HG03103 (cell line): ENCODE data around the gene GNLY.
"Not testable (repeated sequence)": the region's sequence is repeated elsewhere in the genome, so short reads cannot be mapped to it uniquely, and the experiment has no call there.

Experiments
- ATAC-seq: cut with Tn5 transposase; IDR thresholded peaks from one replicate; pipeline ENCODE4 v1.9.1; 2021; ENCODE audit warnings: low read depth; ENCODE audit not compliant: unreplicated experiment

GNLY gene

GRCh38 chr2:85663594-85664565 is 30.3 kb upstream of the GNLY start:
- ATAC-seq: no peak

- no peak for ATAC-seq
These were observed 28.8 kb upstream of the GNLY start for GRCh38 chr2:85665264-85665937.

GRCh38 chr2:85666016-85666415 is 28.1 kb upstream of the GNLY start:
- no peak for ATAC-seq

- ATAC-seq: no peak
These were observed 27.5 kb upstream of the GNLY start for GRCh38 chr2:85666435-85667316.

GRCh38 chr2:85667561-85668008 is 26.6 kb upstream of the GNLY start:
- ATAC-seq: no peak

- no peak for ATAC-seq
These were observed 25.9 kb upstream of the GNLY start, which contains the start of gene SFTPB for GRCh38 chr2:85668009-85668856. SFTPB (minus strand) TSS chr2:85668199; CDS start chr2:85668183, 16 bp downstream.

- ATAC-seq: no peak
These were observed 25.4 kb upstream of the GNLY start for GRCh38 chr2:85668857-85669142.

- ATAC-seq: no peak
These were observed 24.6 kb upstream of the GNLY start for GRCh38 chr2:85669549-85669948.

- ATAC-seq: not testable (repeated sequence)
These were observed 23.7 kb upstream of the GNLY start for GRCh38 chr2:85670416-85670815.

GRCh38 chr2:85672456-85672855 is 21.7 kb upstream of the GNLY start:
- ATAC-seq: no peak

- ATAC-seq: no peak
These were observed 20.3 kb upstream of the GNLY start for GRCh38 chr2:85673716-85674375.

GRCh38 chr2:85674417-85674816 is 19.7 kb upstream of the GNLY start:
- no peak for ATAC-seq

- ATAC-seq: no peak
These were observed 18.7 kb upstream of the GNLY start for GRCh38 chr2:85675427-85675826.

- no peak for ATAC-seq
These were observed 18.2 kb upstream of the GNLY start for GRCh38 chr2:85675866-85676548.

GRCh38 chr2:85678377-85678776 is 15.8 kb upstream of the GNLY start:
- ATAC-seq: no peak

GRCh38 chr2:85678794-85679672 is 15.1 kb upstream of the GNLY start:
- peak; percentile 63 for ATAC-seq

GRCh38 chr2:85680707-85681371 is 13.3 kb upstream of the GNLY start:
- no peak for ATAC-seq
